Activated T-helper 2 cell treated with anti-CD3 and anti-CD28 coated beads, Interferon-gamma antibody, Interleukin-2, Interleukin-4, amounts not matched to agents 10 μg/mL and 5 μg/mL and 100 μg/mL, durations not matched to agents 14 hours and 24 hours and 36 hours (primary cell): Measurements from ENCODE around the gene CD300LB. TPM values are rescaled to one million over a fixed set of nuclear protein-coding genes. Genes with fewer than 3 reads are reported as not detected.

Source experiments
- DNase-seq: peaks from one replicate; pipeline ENCODE4 v3.0.0; 2021; ENCODE audit warnings: low spot score
- H3K27ac Mint-ChIP-seq: one replicate; pipeline ENCODE4 v1.8.0; 2021; ENCODE audit warnings: mixed read lengths
- H3K27me3 Mint-ChIP-seq: one replicate; pipeline ENCODE4 v1.8.0; 2021; ENCODE audit warnings: low read depth, mixed read lengths
- H3K36me3 Mint-ChIP-seq: one replicate; pipeline ENCODE4 v1.8.0; 2021; ENCODE audit warnings: low read depth, mixed read lengths
- H3K4me1 Mint-ChIP-seq: one replicate; pipeline ENCODE4 v1.8.0; 2021; ENCODE audit warnings: low read depth, mixed read lengths
- H3K4me3 Mint-ChIP-seq: one replicate; pipeline ENCODE4 v1.8.0; 2021; ENCODE audit warnings: low read depth, mild to moderate bottlenecking, moderate library complexity, mixed read lengths
- H3K9me3 Mint-ChIP-seq: one replicate; pipeline ENCODE4 v1.8.0; 2021; ENCODE audit warnings: mixed read lengths
- intact Hi-C: fragments of 100-400 bp; cut with micrococcal nuclease; formaldehyde crosslinking; loops from one replicate; pipeline ENCODE4 v1.15.1; 2023
- total RNA-seq: library from RNA; stranded (reverse); gene quantifications from 2 replicates; pipeline ENCODE4 v1.2.3, GENCODE V29; 2022

Gene CD300LB
- total RNA-seq, 1 donor from 2014 or later: not detected

- peaks cover 7% of the 10 kb centered on the region for H3K4me1 Mint-ChIP-seq
- H3K4me3 Mint-ChIP-seq: no peak overlapping the region
- peaks cover 16% of the 10 kb centered on the region for H3K27me3 Mint-ChIP-seq
- no peak overlapping the region for H3K27ac Mint-ChIP-seq
- DNase-seq: no peak
- H3K9me3 Mint-ChIP-seq: no peaks in the 10 kb centered on the region
- no peaks in the 10 kb centered on the region for H3K36me3 Mint-ChIP-seq
- intact Hi-C loops: no loop called here
Observed at GRCh38 chr17:74529243-74529642, 2.0 kb downstream of the CD300LB start.

GRCh38 chr17:74528491-74529199 is 2.6 kb downstream of the CD300LB start:
- Mint-ChIP-seq H3K4me3 (no peak overlapping the region), H3K4me1 (peaks cover 7% of the 10 kb centered on the region), H3K27ac (no peak overlapping the region), H3K36me3 (no peaks in the 10 kb centered on the region), H3K27me3 (peaks cover 14% of the 10 kb centered on the region), H3K9me3 (no peaks in the 10 kb centered on the region)
- DNase-seq: no peak
- intact Hi-C loops: no loop called here

DNA sequence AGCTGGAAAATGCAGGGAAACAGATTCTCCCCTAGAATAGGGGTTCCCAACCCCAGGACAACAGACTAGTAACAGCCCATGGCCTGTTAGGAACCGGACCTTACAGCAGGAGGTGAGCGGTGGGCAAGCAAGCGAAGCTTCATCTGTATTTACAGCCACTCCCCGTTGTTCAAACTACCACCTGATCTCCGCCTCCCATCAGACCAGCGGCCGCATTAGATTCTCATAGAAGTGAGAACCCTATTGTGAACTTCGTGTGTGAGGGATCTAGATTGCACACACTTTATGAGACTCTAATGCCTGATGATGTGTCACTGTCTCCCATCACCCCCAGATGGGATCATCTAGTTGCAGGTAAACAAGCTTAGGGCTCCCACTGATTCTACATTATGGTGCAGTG is 3.5 kb downstream of the CD300LB start:
- DNase-seq: no peak
- Mint-ChIP-seq H3K4me3 (no peak overlapping the region), H3K4me1 (peaks cover 6% of the 10 kb centered on the region), H3K27ac (no peak overlapping the region), H3K36me3 (no peaks in the 10 kb centered on the region), H3K9me3 (peaks cover 7% of the 10 kb centered on the region), H3K27me3 (peaks cover 10% of the 10 kb centered on the region)
- intact Hi-C loops: no loop called here

DNA sequence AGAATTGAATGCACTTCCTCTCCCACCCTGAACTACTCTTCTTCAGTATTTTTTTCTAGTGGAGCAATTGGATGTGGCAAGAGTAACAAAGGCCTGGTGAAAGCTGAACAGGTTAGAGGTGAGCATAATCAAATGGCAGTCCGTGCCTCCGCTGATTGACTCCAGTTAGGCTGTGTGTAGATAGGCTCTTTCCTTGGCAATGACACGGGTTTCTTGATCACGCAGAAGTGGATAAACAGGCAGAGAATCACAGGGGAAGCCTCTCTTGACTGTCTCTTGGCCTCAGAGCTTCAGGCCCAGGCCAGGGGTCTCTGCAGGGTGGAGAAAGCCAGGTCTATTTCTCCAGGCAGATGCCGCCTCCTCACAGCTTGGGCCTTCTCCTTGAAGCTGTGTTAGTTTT is 4.2 kb downstream of the CD300LB start:
- peaks cover 3% of the 10 kb centered on the region for H3K4me1 Mint-ChIP-seq
- H3K27ac Mint-ChIP-seq: no peak overlapping the region
- H3K9me3 Mint-ChIP-seq: peaks cover 7% of the 10 kb centered on the region
- intact Hi-C loops: no loop called here
- no peak overlapping the region for H3K4me3 Mint-ChIP-seq
- no peak for DNase-seq
- no peaks in the 10 kb centered on the region for H3K36me3 Mint-ChIP-seq
- peaks cover 7% of the 10 kb centered on the region for H3K27me3 Mint-ChIP-seq

- Mint-ChIP-seq H3K9me3 (peaks cover 7% of the 10 kb centered on the region), H3K27ac (no peak overlapping the region), H3K27me3 (peaks cover 7% of the 10 kb centered on the region), H3K36me3 (no peaks in the 10 kb centered on the region), H3K4me3 (no peak overlapping the region), H3K4me1 (peaks cover 5% of the 10 kb centered on the region)
- intact Hi-C loops: no loop called here
- DNase-seq: no peak
Observed at GRCh38 chr17:74526681-74527080, 4.6 kb downstream of the CD300LB start.

DNA sequence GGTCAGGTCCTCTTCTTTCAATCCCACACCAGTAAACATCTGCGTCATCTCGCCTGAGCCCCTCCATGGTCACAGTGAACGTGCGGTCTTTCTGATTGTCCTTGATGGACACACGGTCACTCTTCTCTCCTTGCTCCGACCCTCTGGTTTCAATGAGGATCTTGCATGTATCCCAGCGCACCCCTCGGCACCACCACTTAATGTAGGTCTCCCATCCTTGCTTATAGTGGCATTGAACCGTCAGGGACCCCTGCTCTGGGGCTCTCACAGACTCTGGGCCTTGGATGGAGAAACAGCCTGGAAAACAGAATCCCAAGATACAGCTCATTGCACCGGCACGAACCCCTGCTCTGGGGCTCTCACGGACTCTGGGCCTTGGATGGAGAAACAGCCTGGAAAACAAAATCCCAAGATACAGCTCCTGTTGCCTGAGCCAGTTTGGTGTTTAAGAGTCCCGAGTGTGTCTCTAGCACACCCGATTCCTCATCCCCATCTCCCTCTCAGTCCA is 5.4 kb downstream of the CD300LB start:
- no peak for DNase-seq
- peaks cover 2% of the 10 kb centered on the region for H3K36me3 Mint-ChIP-seq

GRCh38 chr17:74525465-74525725 is 5.9 kb downstream of the CD300LB start:
- peaks cover 13% of the 10 kb centered on the region for H3K4me1 Mint-ChIP-seq
- H3K27me3 Mint-ChIP-seq: peaks cover 6% of the 10 kb centered on the region
- intact Hi-C loops: no loop called here
- no peak overlapping the region for H3K4me3 Mint-ChIP-seq
- peaks cover 7% of the 10 kb centered on the region for H3K9me3 Mint-ChIP-seq
- peaks cover 2% of the 10 kb centered on the region for H3K36me3 Mint-ChIP-seq
- DNase-seq: no peak
- H3K27ac Mint-ChIP-seq: no peak overlapping the region

More for the DNA sequence above, 5.4 kb downstream of the CD300LB start:
- Mint-ChIP-seq H3K27me3 (peaks cover 7% of the 10 kb centered on the region), H3K27ac (no peak overlapping the region), H3K4me1 (peaks cover 12% of the 10 kb centered on the region), H3K9me3 (peaks cover 7% of the 10 kb centered on the region), H3K4me3 (no peak overlapping the region)
- intact Hi-C loops: no loop called here

DNA sequence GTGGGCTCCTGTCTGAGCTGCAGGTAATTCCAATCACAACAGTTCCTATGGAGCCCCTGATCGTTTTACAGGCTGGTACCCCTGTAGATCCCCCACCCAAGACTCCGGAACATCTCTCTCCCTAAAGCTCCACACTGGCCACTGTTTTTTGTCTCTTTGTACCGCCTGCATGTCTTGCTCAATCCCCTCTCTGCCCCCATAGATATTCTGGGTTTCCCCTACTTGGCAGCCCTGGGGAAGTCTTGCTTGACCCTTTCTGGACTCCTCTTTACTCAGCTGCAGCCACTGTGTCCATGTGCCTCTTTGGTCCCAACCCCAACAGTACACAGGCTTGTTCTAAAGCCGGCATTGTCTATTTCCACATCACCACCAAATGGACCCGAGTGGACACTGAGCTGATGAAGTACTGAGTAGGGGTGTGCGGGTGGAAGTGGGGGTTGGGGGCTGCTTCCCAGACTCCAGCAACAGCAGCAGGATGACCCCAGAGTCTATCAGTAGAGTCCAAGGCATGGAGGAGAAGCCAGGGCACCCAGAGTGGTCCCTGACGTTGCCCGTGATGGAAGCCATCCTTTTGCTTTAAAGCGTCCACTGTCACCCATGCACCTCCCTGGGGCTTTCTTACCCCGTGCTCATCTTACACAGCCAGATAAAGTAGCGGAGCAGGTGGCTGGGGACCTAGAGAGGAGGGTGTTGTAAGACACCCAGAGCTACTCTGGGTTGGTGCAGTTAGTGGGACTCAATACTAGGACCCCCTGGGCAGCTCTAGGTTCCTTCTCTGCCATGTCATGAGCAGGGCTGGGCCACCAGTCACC is 6.4 kb downstream of the CD300LB start:
- H3K36me3 Mint-ChIP-seq: peaks cover 2% of the 10 kb centered on the region
- peaks cover 3% of the 10 kb centered on the region for H3K27me3 Mint-ChIP-seq
- H3K27ac Mint-ChIP-seq: no peak overlapping the region
- H3K4me1 Mint-ChIP-seq: peaks cover 17% of the 10 kb centered on the region
- peaks cover 7% of the 10 kb centered on the region for H3K9me3 Mint-ChIP-seq
- no peak for DNase-seq
- intact Hi-C loops: no loop called here
- no peak overlapping the region for H3K4me3 Mint-ChIP-seq

DNA sequence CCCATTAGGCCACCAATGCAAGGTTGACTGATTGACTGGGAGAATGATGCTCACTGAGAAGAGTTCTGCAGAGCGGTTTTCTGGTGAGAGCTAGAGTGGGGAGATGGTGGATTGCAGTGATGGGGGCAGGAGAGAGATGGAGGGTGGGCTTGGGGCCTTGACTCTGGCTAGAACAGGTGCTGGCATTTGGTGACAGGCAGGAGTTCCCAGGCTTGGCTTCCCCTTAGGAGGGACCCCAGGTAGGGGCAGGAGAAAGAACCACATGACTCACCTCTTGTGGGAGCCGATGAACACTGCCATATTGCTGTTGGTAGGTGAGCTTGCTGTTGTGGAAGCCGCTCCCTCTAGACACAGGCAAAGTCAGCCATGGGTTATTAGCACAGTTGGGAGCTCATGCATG is 8.0 kb downstream of the CD300LB start:
- DNase-seq: no peak
- intact Hi-C loops: no loop called here
- Mint-ChIP-seq H3K9me3 (peaks cover 12% of the 10 kb centered on the region), H3K36me3 (peaks cover 2% of the 10 kb centered on the region), H3K4me1 (peaks cover 17% of the 10 kb centered on the region), H3K27me3 (no peaks in the 10 kb centered on the region), H3K27ac (no peak overlapping the region), H3K4me3 (no peak overlapping the region)

DNA sequence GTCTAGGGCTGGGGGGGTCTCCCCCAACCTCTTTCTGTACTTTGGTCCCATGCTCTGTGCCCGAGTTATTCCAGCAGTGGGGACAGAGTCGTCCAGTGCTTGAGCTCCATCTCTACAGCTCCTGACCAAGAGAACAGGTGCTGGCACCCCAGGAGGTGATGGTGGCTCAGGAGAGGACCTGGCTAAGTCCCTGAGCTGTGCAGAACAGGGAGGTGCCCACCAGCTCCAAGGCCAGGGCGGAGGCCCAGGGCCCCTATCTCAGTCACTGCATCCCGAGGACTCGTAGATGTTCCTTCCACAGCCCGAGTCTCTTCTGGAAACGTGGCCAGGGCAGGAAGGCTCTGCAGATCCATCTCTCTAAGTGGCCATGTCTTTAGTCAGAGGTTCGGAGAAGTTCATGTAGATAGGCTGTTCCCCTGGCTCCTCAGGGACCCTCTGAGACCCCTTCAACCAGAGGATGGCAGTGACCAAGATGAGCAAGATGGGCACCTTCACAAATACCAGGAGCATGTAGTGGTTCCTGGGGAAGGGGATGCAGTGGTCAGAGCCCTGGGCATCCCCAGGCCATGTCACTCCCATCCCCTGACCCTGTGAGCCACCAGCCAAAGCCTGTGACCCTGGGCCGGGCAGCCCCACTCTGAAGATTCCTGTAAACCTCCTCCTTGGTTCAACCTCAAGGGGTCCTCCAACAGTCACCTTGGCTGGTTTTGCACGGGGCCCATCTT is 8.7 kb downstream of the CD300LB start:
- Mint-ChIP-seq H3K9me3 (peaks cover 19% of the 10 kb centered on the region), H3K36me3 (peaks cover 2% of the 10 kb centered on the region), H3K27ac (no peak overlapping the region), H3K27me3 (no peaks in the 10 kb centered on the region), H3K4me3 (no peak overlapping the region), H3K4me1 (peaks cover 16% of the 10 kb centered on the region)
- intact Hi-C loops: no loop called here
- no peak for DNase-seq

- Mint-ChIP-seq H3K27ac (peak overlapping the region; percentile 64), H3K27me3 (no peaks in the 10 kb centered on the region), H3K9me3 (peaks cover 19% of the 10 kb centered on the region), H3K36me3 (peaks cover 2% of the 10 kb centered on the region), H3K4me3 (no peak overlapping the region), H3K4me1 (peaks cover 16% of the 10 kb centered on the region)
- intact Hi-C loops: no loop called here
- no peak for DNase-seq
Observed at GRCh38 chr17:74521701-74522201, 9.5 kb downstream of the CD300LB start.

DNA sequence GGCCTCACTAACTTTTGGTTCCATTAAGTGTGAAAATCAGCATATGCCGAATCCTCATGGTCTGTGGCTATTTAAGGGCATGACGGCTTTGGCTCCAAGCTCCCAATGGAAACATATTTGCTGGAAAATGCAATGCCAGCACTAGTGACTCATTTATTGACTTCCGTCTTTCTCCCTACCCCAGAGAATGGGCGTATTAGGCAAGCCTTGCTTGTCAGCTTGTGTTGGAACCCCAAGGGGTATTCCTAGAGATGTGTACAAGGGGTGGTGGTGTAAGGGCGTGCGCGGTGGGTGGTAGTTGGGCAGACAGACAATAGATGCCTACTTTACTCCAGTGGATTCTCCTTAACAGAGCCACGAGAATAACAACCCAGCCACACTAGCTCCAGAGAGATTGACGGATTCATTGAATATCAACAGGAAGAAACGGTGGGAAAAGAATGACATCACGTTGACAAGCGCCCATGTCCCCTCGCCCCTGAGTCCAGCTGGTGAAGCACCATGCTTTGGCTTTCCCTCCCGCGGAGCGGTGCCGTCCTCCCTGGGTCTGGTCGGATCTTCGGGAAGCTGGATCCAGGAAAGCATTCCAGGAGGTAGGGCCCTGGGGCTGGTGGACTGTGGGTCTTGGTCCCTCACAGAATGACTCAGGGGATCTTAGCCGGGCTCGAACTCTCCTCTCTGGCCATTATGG is 10.3 kb downstream of the CD300LB start:
- peaks cover 2% of the 10 kb centered on the region for H3K36me3 Mint-ChIP-seq
- peaks cover 19% of the 10 kb centered on the region for H3K9me3 Mint-ChIP-seq
- no peak overlapping the region for H3K4me3 Mint-ChIP-seq

More for the DNA sequence above, 10.3 kb downstream of the CD300LB start:
- intact Hi-C loops: no loop called here
- DNase-seq: no peak
- Mint-ChIP-seq H3K27ac (peak overlapping the region; percentile 64), H3K4me1 (peaks cover 16% of the 10 kb centered on the region), H3K27me3 (no peaks in the 10 kb centered on the region)
